H1 (cell line): ENCODE results near the gene NDRG4. TPM values are rescaled to one million over a fixed set of nuclear protein-coding genes. Genes with fewer than 3 reads are reported as not detected.

Source experiments
- CTCF ChIA-PET: fragments of 300-600 bp; sonication (Branson Sonifier 250); formaldehyde crosslinking; loops from one replicate; lab custom pipeline; 2021; ENCODE audit not compliant: partially characterized antibody; lab: Charles Lee
- POLR2A ChIA-PET: fragments of 300-600 bp; sonication (Branson Sonifier 250); formaldehyde crosslinking; loops from one replicate; lab custom pipeline; 2021; ENCODE audit warnings: inconsistent platforms; ENCODE audit not compliant: partially characterized antibody; lab: Charles Lee
- DNase-seq, 2 experiments: peaks; one replicate each; pipeline versions ENCODE4 v3.0.0 to v3.0.0-alpha.2; 2010 to 2022; ENCODE audit warnings: low spot score in 2 of 2, low read depth in 1 of 2, mixed read lengths in 1 of 2
- FAIRE-seq: peaks from 2 replicates; lab custom pipeline; 2011; peaks lifted over from hg19 to GRCh38; lab: Jason Lieb, UNC
- H2AFZ ChIP-seq: 2 replicates; pipeline ENCODE4 v1.8.1; 2012; ENCODE audit warnings: low read length, inconsistent platforms
- H2AK5ac ChIP-seq: 2 replicates; pipeline ENCODE4 v1.6.1; 2013; ENCODE audit warnings: low read depth, low read length
- H2BK120ac ChIP-seq: replicated peaks from 2 replicates; pipeline ENCODE3; 2013; ENCODE audit warnings: low read depth, low read length, inconsistent platforms
- H2BK12ac ChIP-seq: 2 replicates; pipeline ENCODE4 v1.6.1; 2013; ENCODE audit warnings: low read depth, low read length
- H2BK15ac ChIP-seq: 2 replicates; pipeline ENCODE4 v1.6.1; 2013; ENCODE audit warnings: low read length
- H2BK20ac ChIP-seq: 2 replicates; pipeline ENCODE4 v1.6.1; 2013; ENCODE audit warnings: low read length
- H2BK5ac ChIP-seq: 2 replicates; pipeline ENCODE4 v1.6.1; 2013; ENCODE audit warnings: low read depth, low read length
- H3K14ac ChIP-seq: 2 replicates; pipeline ENCODE4 v1.6.1; 2013; ENCODE audit warnings: inconsistent platforms; ENCODE audit not compliant: insufficient read length
- H3K18ac ChIP-seq: 2 replicates; pipeline ENCODE4 v1.6.1; 2013; ENCODE audit warnings: low read length; ENCODE audit errors: extremely low read depth
- H3K23ac ChIP-seq: 2 replicates; pipeline ENCODE4 v1.6.1; 2013; ENCODE audit warnings: inconsistent platforms; ENCODE audit not compliant: insufficient read length
- H3K23me2 ChIP-seq: 2 replicates; pipeline ENCODE4 v1.6.1; 2013; ENCODE audit warnings: low read depth, low read length
- H3K27ac ChIP-seq: 2 replicates; pipeline ENCODE4 v1.6.1; 2011; ENCODE audit warnings: low read depth, low read length, inconsistent platforms
- H3K27me3 ChIP-seq, 4 experiments: replicated peaks in 1 of 4; 1 replicate in 1 of 4; 2 replicates in 3 of 4; pipeline versions ENCODE4 v1.6.1 to v1.8.1; 2011 to 2013; ENCODE audit warnings: low read length in 3 of 4, mild to moderate bottlenecking in 3 of 4, inconsistent platforms in 2 of 4, mixed read lengths in 2 of 4, moderate library complexity in 1 of 4; ENCODE audit not compliant: control insufficient read depth in 3 of 4, insufficient read depth in 3 of 4; ENCODE audit errors: extremely low read depth in 1 of 4
- H3K36me3 ChIP-seq, 4 experiments: 2 replicates each; pipeline versions ENCODE4 v1.6.1 to v1.8.1; 2011 to 2013; ENCODE audit warnings: mild to moderate bottlenecking in 4 of 4, low read length in 3 of 4, moderate library complexity in 2 of 4, control low read depth in 1 of 4, inconsistent platforms in 1 of 4; ENCODE audit not compliant: insufficient read depth in 4 of 4, control insufficient read depth in 2 of 4
- H3K4ac ChIP-seq: replicated peaks from 2 replicates; pipeline ENCODE3; 2013; ENCODE audit warnings: low read length, low read depth, mixed read lengths, inconsistent platforms; ENCODE audit not compliant: insufficient read length
- H3K4me1 ChIP-seq, 4 experiments: replicated peaks in 1 of 4; 1 replicate in 1 of 4; 2 replicates in 3 of 4; pipeline versions ENCODE4 v1.6.1 to v1.8.1; 2011 to 2013; ENCODE audit warnings: low read length in 3 of 4, inconsistent platforms in 2 of 4, mixed read lengths in 1 of 4; ENCODE audit not compliant: insufficient read depth in 4 of 4, control insufficient read depth in 3 of 4
- H3K4me2 ChIP-seq, 2 experiments: 2 replicates each; pipeline versions ENCODE4 v1.6.1 to v1.8.1; 2011 to 2013; ENCODE audit warnings: low read depth in 2 of 2, low read length in 2 of 2, control low read depth in 1 of 2, inconsistent platforms in 1 of 2, mild to moderate bottlenecking in 1 of 2; ENCODE audit not compliant: insufficient read depth in 1 of 2
- H3K4me3 ChIP-seq, 4 experiments: fragments of 200-600, 300-600 bp in 1 of 4; sonication (generic), shearing (Covaris generic), sonication (Bioruptor Twin) in 1 of 4; 2 replicates each; pipeline versions ENCODE4 v1.5.1 to v1.8.1; 2011 to 2016; ENCODE audit warnings: low read length in 4 of 4, low read depth in 3 of 4, control low read depth in 2 of 4, inconsistent platforms in 2 of 4, mild to moderate bottlenecking in 2 of 4, mixed read lengths in 1 of 4, moderate library complexity in 1 of 4; ENCODE audit not compliant: insufficient read depth in 2 of 4; ENCODE audit errors: extremely low read depth in 1 of 4
- H3K56ac ChIP-seq: replicated peaks from 2 replicates; pipeline ENCODE3; 2013; ENCODE audit warnings: low read depth, mild to moderate bottlenecking, mixed read lengths, low read length, inconsistent platforms; ENCODE audit not compliant: insufficient read length
- H3K79me1 ChIP-seq: 2 replicates; pipeline ENCODE4 v1.6.1; 2013; ENCODE audit warnings: low read depth, low read length, control low read depth
- H3K79me2 ChIP-seq, 2 experiments: 2 replicates each; pipeline versions ENCODE4 v1.6.1 to v1.8.1; 2012 to 2013; ENCODE audit warnings: low read length in 2 of 2, mild to moderate bottlenecking in 2 of 2, inconsistent platforms in 1 of 2; ENCODE audit not compliant: insufficient read depth in 2 of 2, control insufficient read depth in 1 of 2
- H3K9ac ChIP-seq, 4 experiments: replicated peaks in 1 of 4; 1 replicate in 1 of 4; 2 replicates in 3 of 4; pipeline versions ENCODE4 v1.6.1 to v1.8.1; 2011 to 2013; ENCODE audit warnings: low read depth in 3 of 4, low read length in 3 of 4, control low read depth in 2 of 4, mild to moderate bottlenecking in 2 of 4, moderate library complexity in 2 of 4, inconsistent platforms in 1 of 4; ENCODE audit errors: extremely low read depth in 1 of 4
- H3K9me3 ChIP-seq, 2 experiments: 2 replicates each; pipeline versions ENCODE4 v1.6.1 to v1.8.1; 2012 to 2013; ENCODE audit warnings: mild to moderate bottlenecking in 2 of 2, moderate library complexity in 2 of 2, control low read depth in 1 of 2, inconsistent platforms in 1 of 2, low read depth in 1 of 2, low read length in 1 of 2, mixed read lengths in 1 of 2; ENCODE audit not compliant: insufficient read depth in 2 of 2
- H4K20me1 ChIP-seq, 2 experiments: replicated peaks in 1 of 2; 2 replicates each; pipeline versions ENCODE3 to v1.8.1; 2011 to 2013; ENCODE audit warnings: inconsistent platforms in 2 of 2, low read length in 2 of 2, mild to moderate bottlenecking in 1 of 2; ENCODE audit not compliant: insufficient read depth in 2 of 2, control insufficient read depth in 1 of 2
- H4K5ac ChIP-seq: 2 replicates; pipeline ENCODE4 v1.6.1; 2013; ENCODE audit warnings: low read length, low read depth, mixed read lengths, inconsistent platforms; ENCODE audit not compliant: insufficient read length
- H4K8ac ChIP-seq: 2 replicates; pipeline ENCODE4 v1.8.0; 2013; ENCODE audit warnings: mild to moderate bottlenecking, moderate library complexity, low read length, inconsistent platforms; ENCODE audit not compliant: insufficient read depth; ENCODE audit errors: extremely low read depth
- H4K91ac ChIP-seq: replicated peaks from 2 replicates; pipeline ENCODE3; 2013; ENCODE audit warnings: low read length, mixed read lengths, inconsistent platforms; ENCODE audit not compliant: insufficient read length
- CHD2 ChIP-seq: IDR thresholded peaks from 2 replicates; pipeline ENCODE4 v1.6.1; 2012; ENCODE audit warnings: low read length, improper control_type of control experiment
- JUN ChIP-seq: IDR thresholded peaks from 2 replicates; pipeline ENCODE4 v1.6.1; 2011; ENCODE audit warnings: low read depth, mild to moderate bottlenecking, improper control_type of control experiment, low read length
- PHF8 ChIP-seq: fragments of 200-600 bp; sonication (generic); conservative IDR thresholded peaks from 2 replicates; pipeline ENCODE4 v1.7.1; 2012; ENCODE audit warnings: low read depth, mild to moderate bottlenecking, inconsistent platforms, low read length, moderate library complexity
- POLR2AphosphoS5 ChIP-seq: IDR thresholded peaks from 2 replicates; pipeline ENCODE4 v1.6.1; 2011; ENCODE audit warnings: low read depth, low read length
- RAD21 ChIP-seq, 2 experiments: IDR thresholded peaks in 1 of 2; conservative IDR thresholded peaks in 1 of 2; 2 replicates each; pipeline ENCODE4 v1.6.1; 2011; ENCODE audit warnings: low read depth in 2 of 2, low read length in 2 of 2, improper control_type of control experiment in 1 of 2, inconsistent platforms in 1 of 2, mild to moderate bottlenecking in 1 of 2, moderate library complexity in 1 of 2
- RFX5 ChIP-seq: IDR thresholded peaks from 2 replicates; pipeline ENCODE4 v1.6.1; 2011; ENCODE audit warnings: low read depth, low read length, improper control_type of control experiment, borderline replicate concordance
- SIRT6 ChIP-seq: IDR thresholded peaks from one replicate; pipeline ENCODE4 v1.7.1; 2012; ENCODE audit warnings: low read length, inconsistent platforms
- SUZ12 ChIP-seq: fragments of 200-600 bp; sonication (generic); IDR thresholded peaks from 2 replicates; pipeline ENCODE4 v1.6.1; 2012; ENCODE audit warnings: mild to moderate bottlenecking, inconsistent platforms, low read length, moderate library complexity, mixed read lengths
- WGBS, 2 experiments: shearing (Covaris generic) in 1 of 2; methylation state at CpG; one replicate each; pipeline versions ENCODE4 v1.1.6 to v1.1.7; 2013 to 2015; ENCODE audit warnings: low lambda C conversion rate in 2 of 2, mixed read lengths in 2 of 2, inconsistent platforms in 1 of 2, low coverage in 1 of 2, missing lambda C conversion rate in 1 of 2; ENCODE audit not compliant: insufficient replicate concordance in 2 of 2, insufficient coverage in 1 of 2, insufficient read length in 1 of 2; ENCODE audit errors: extremely low coverage in 1 of 2, missing lambda C conversion rate in 1 of 2; 5-methylcytosine and 5-hydroxymethylcytosine counted together
- long read RNA-seq, 2 experiments: library from RNA in 1 of 2; library from capped mRNA in 1 of 2; stranded (forward); transcript quantifications; one replicate each; pipeline ENCODE4 v2.0.0, GENCODE V29; 2021; ENCODE audit warnings: inconsistent platforms in 1 of 2
- polyA minus RNA-seq, 3 experiments: library from RNA; depleted of rRNA, polyadenylated mRNA; stranded (reverse); fragments of >200 nt; gene quantifications; 1 replicate in 2 of 3; 2 replicates in 1 of 3; pipeline ENCODE4 v1.2.3, GENCODE V29; 2011
- polyA plus RNA-seq, 7 experiments: library from polyadenylated mRNA; depleted of rRNA in 3 of 7; stranded (reverse) in 5 of 7; unstranded in 2 of 7; fragments of >200 nt in 5 of 7; fragments of 200-250 nt in 2 of 7; gene quantifications; 1 replicate in 5 of 7; 2 replicates in 1 of 7; 4 replicates in 1 of 7; pipeline versions ENCODE4 v1.2.1 to v1.2.3, GENCODE V29; 2011 to 2013; ENCODE audit warnings: missing spikeins in 2 of 7, mixed read lengths in 2 of 7
- total RNA-seq: library from RNA; stranded (reverse); fragmentation: NEBNext Ultra II Directional; extraction: Animal tissue kit (Norgen Biotek cat#: 25700); gene quantifications from 2 replicates; pipeline ENCODE4 v1.2.1, GENCODE V29; 2021

NDRG4 gene
- total RNA-seq, result 18.9 and 20.8 TPM in 2 replicates
- 30.9 and 45.7 TPM in 2 replicates for polyA plus RNA-seq (2011; rRNA removed)
- polyA plus RNA-seq (2011; cell fraction: cytosol; rRNA removed), result 36.6 TPM
- 92.2 TPM for polyA plus RNA-seq (2011; cell fraction: nucleus; rRNA removed)
- 24.3 to 38.5 TPM (median 26.3 TPM) in 4 replicates for polyA plus RNA-seq (2012, experiment 1 of 2)
- 13.1 TPM for polyA plus RNA-seq (2012, experiment 2 of 2)
- polyA plus RNA-seq (2013, experiment 1 of 2), result 14.9 TPM
- 13.9 TPM for polyA plus RNA-seq (2013, experiment 2 of 2)
- polyA minus RNA-seq (2011; rRNA and poly(A)+ RNA removed), result 33.2 and 38.9 TPM in 2 replicates
- polyA minus RNA-seq (2011; cell fraction: cytosol; rRNA and poly(A)+ RNA removed), result 27.0 TPM
- 34.6 TPM for polyA minus RNA-seq (2011; cell fraction: nucleus; rRNA and poly(A)+ RNA removed)
- long read RNA-seq, experiment 1, partial matches to known transcripts, result 0 of 5 reads
- long read RNA-seq, experiment 1, other reads (novel, unspliced or antisense), result 0 of 5 reads
- long read RNA-seq, experiment 2, partial matches to known transcripts, result 1 of 3 reads
- long read RNA-seq, experiment 2, other reads (novel, unspliced or antisense), result 0 of 3 reads

- no peak within 1 kb of the TSS for H3K23ac ChIP-seq
- H3K27me3 ChIP-seq, result peaks cover 0 to 8% (median 6%) of the 10 kb centered on the region in 4 experiments; a peak in 4 of 7 replicates
- H2BK15ac ChIP-seq, result 0 out of 2 replicates have a peak within 1 kb of the TSS, but pooled peaks have one; percentile 90
- no peak within 1 kb of the TSS; the same call in 1 of the 2 replicates for H3K18ac ChIP-seq
- H3K4me1 ChIP-seq, result peaks cover 0 to 33% (median 23%) of the 10 kb centered on the region in 4 experiments; a peak in 6 of 7 replicates
- peak within 1 kb of the TSS; percentile 33 for H4K5ac ChIP-seq
- H3K27ac ChIP-seq, result no peak within 1 kb of the TSS
- H4K20me1 ChIP-seq, result peaks cover 0 to 3% of the 10 kb centered on the region in 2 experiments
- H3K4me2 ChIP-seq, result peak within 1 kb of the TSS; percentile 79 to 99
- H3K79me1 ChIP-seq, result no peaks in the 10 kb centered on the region
- POLR2A ChIA-PET, result interaction anchor here (0.9 to 1.5 kb wide), 4 partner anchors 12 to 372 kb away, joined by 3 to 5 read pairs (median 4); no protein-coding TSS in a partner anchor
- no peak within 1 kb of the TSS for H2BK20ac ChIP-seq
- H2BK5ac ChIP-seq, result no peak within 1 kb of the TSS
- no peaks in the 10 kb centered on the region for H3K36me3 ChIP-seq
- FAIRE-seq (peak; percentile 60), DNase-seq (peak; percentile 73 to 81)
- H3K4ac ChIP-seq, result peak within 1 kb of the TSS; percentile 75
- H4K91ac ChIP-seq, result peak within 1 kb of the TSS; percentile 48
- H4K8ac ChIP-seq, result peak within 1 kb of the TSS; percentile 7; the same call in 1 of the 2 replicates
- H3K9ac ChIP-seq, result peak within 1 kb of the TSS in 3 of 4 experiments; percentile 36 to 60 (median 59); a peak in 6 of 7 replicates
- WGBS, 2 experiments, result 28% methylated on average over 23 of the region's 24 CpGs; no CpG with 5 or more reads in 1 of the 2 experiments
- peak within 1 kb of the TSS; percentile 76; the same call in 1 of the 2 replicates for H2BK12ac ChIP-seq
- H2BK120ac ChIP-seq, result no peak within 1 kb of the TSS
- H3K79me2 ChIP-seq, result no peaks in the 10 kb centered on the region
- H3K4me3 ChIP-seq, result peak within 1 kb of the TSS; percentile 41 to 81 (median 70)
- no peak within 1 kb of the TSS; the same call in 1 of the 2 replicates for H2AK5ac ChIP-seq
- H3K14ac ChIP-seq, result no peak within 1 kb of the TSS
- H2AFZ ChIP-seq, result peak within 1 kb of the TSS; percentile 81; the same call in 1 of the 2 replicates
- H3K56ac ChIP-seq, result no peak within 1 kb of the TSS
- CTCF ChIA-PET, result interaction anchor here (0.5 to 2.2 kb wide), 11 partner anchors 9 to 163 kb away, joined by 3 to 9 read pairs (median 4); no protein-coding TSS in a partner anchor
- peaks cover 20% of the 10 kb centered on the region for H3K23me2 ChIP-seq
- no peaks in the 10 kb centered on the region for H3K9me3 ChIP-seq
- no peak for TF ChIP-seq SUZ12
- TF ChIP-seq PHF8, result no peak
- no peak for TF ChIP-seq SIRT6
- no peak for TF ChIP-seq RAD21 (IDR thresholded peaks at IDR 0.05 in 1 of 2, conservative IDR thresholded peaks at IDR 0.05 in 1 of 2; ENCODE audit: low read depth in 2 of 2, low read length in 2 of 2)
- TF ChIP-seq JUN, result no peak
- TF ChIP-seq POLR2AphosphoS5, result 0 out of 2 replicates have a peak, but pooled peaks have one; percentile 35
- TF ChIP-seq RFX5, result no peak
- TF ChIP-seq CHD2, result 0 out of 2 replicates have a peak, but pooled peaks have one; percentile 31
These were observed at the start of gene NDRG4 for GRCh38 chr16:58499615-58500351. Gene NDRG4 (plus strand): TSS chr16:58500143. CDS start chr16:58500249, 106 bp downstream.
